Panc1 (cell line): ENCODE measurements around the gene CFAP119. TPM values are rescaled to one million over a fixed set of nuclear protein-coding genes. Genes with fewer than 3 reads are reported as not detected.

ENCODE experiments used
- ATAC-seq: fragments of 200-7000 bp; cut with Tn5 transposase; 2 replicates; pipeline ENCODE4 v1.9.1; 2020; ENCODE audit warnings: mild to moderate bottlenecking, moderate library complexity
- BruUV-seq: library from RNA; stranded (reverse); fragments of 400-500 nt; replicated peaks from 2 replicates; lab custom pipeline; 2021; lab: Mats Ljungman, UMichigan
- CTCF ChIA-PET: fragments of 300-600 bp; sonication (Branson Sonifier 250); formaldehyde crosslinking; loops from one replicate; lab custom pipeline; 2022; ENCODE audit warnings: antibody characterized with exemption; lab: Charles Lee
- POLR2A ChIA-PET: fragments of 300-600 bp; sonication (Branson Sonifier 250); formaldehyde crosslinking; loops from one replicate; lab custom pipeline; 2022; ENCODE audit warnings: antibody characterized with exemption; lab: Charles Lee
- DNase-seq: peaks from one replicate; pipeline ENCODE4 v3.0.0-alpha.2; 2010; ENCODE audit warnings: low read depth, low spot score
- H3K27ac ChIP-seq: 2 replicates; pipeline ENCODE4 v1.5.1; 2011; ENCODE audit warnings: mild to moderate bottlenecking, low read length, inconsistent platforms
- H3K27me3 ChIP-seq: fragments of 200-500 bp; sonication (Bioruptor generic); 2 replicates; pipeline ENCODE4 v1.6.0; 2014; ENCODE audit warnings: low read length, inconsistent platforms; ENCODE audit not compliant: control insufficient read depth, insufficient read depth
- H3K36me3 ChIP-seq: fragments of 200-500 bp; sonication (Bioruptor generic); 2 replicates; pipeline ENCODE4 v1.5.1; 2014; ENCODE audit warnings: inconsistent platforms, mild to moderate bottlenecking, low read length, moderate library complexity; ENCODE audit not compliant: control insufficient read depth, insufficient read depth
- H3K4me1 ChIP-seq: 2 replicates; pipeline ENCODE4 v1.5.1; 2011; ENCODE audit warnings: inconsistent platforms, mild to moderate bottlenecking, low read length, moderate library complexity; ENCODE audit not compliant: control insufficient read depth, insufficient read depth
- H3K4me3 ChIP-seq, 2 experiments: 2 replicates each; pipeline ENCODE4 v1.5.1; 2011 to 2012; ENCODE audit warnings: low read depth in 2 of 2, low read length in 2 of 2, mild to moderate bottlenecking in 2 of 2, inconsistent platforms in 1 of 2, moderate library complexity in 1 of 2
- H3K9me3 ChIP-seq: fragments of 200-500 bp; sonication (Bioruptor generic); 2 replicates; pipeline ENCODE4 v1.5.1; 2014; ENCODE audit warnings: low read depth, mild to moderate bottlenecking, inconsistent platforms, low read length, moderate library complexity; ENCODE audit not compliant: control insufficient read depth, insufficient read depth
- POLR2AphosphoS5 ChIP-seq: IDR thresholded peaks from 2 replicates; pipeline ENCODE4 v1.6.1; 2012; ENCODE audit warnings: mild to moderate bottlenecking, low read depth, low read length, moderate library complexity
- REST ChIP-seq, 2 experiments: IDR thresholded peaks; 2 replicates each; pipeline ENCODE4 v1.6.1; 2011 to 2012; ENCODE audit warnings: low read depth in 2 of 2, control low read depth in 1 of 2, low read length in 1 of 2, mild to moderate bottlenecking in 1 of 2, moderate library complexity in 1 of 2; ENCODE audit not compliant: insufficient read depth in 1 of 2
- SIN3A ChIP-seq: IDR thresholded peaks from 2 replicates; pipeline ENCODE4 v1.6.1; 2012; ENCODE audit warnings: low read depth, mild to moderate bottlenecking, low read length, moderate library complexity, borderline replicate concordance; ENCODE audit not compliant: insufficient read depth
- TCF7L2 ChIP-seq: IDR thresholded peaks from 2 replicates; pipeline ENCODE4 v1.6.1; 2011; ENCODE audit warnings: mild to moderate bottlenecking, low read depth, low read length, inconsistent platforms
- in situ Hi-C: cut with HindIII; loops from 2 replicates; pipeline ENCODE4 v1.10.0; 2016; ENCODE audit warnings: low sequenced_read_pairs, low pct_unique_long_range_greater_than_20kb
- intact Hi-C: fragments of 100-400 bp; cut with micrococcal nuclease; formaldehyde crosslinking; loops from one replicate; pipeline ENCODE4 v1.10.0; 2022; ENCODE audit not compliant: unreplicated experiment
- total RNA-seq: library from RNA; stranded (reverse); gene quantifications from one replicate; pipeline ENCODE4 v1.2.1, GENCODE V29; 2021; ENCODE audit not compliant: unreplicated experiment
- TF ChIP-seq, protein P1 (sequence below): fragments of 450-650 bp; IDR thresholded peaks from 2 replicates; pipeline ENCODE4 v1.5.1; 2017; ENCODE audit warnings: mild to moderate bottlenecking

CFAP119 gene
- total RNA-seq, 1 experiment from 2014 or later, result 21.0 TPM

GRCh38 chr16:30746638-30747175 is 15.2 kb downstream of the CFAP119 start:
- intact Hi-C loops (no loop called here), in situ Hi-C loops (no loop called here)
- ATAC-seq (no peak), DNase-seq (no peak)
- Histone ChIP-seq H3K27me3 (no peaks in the 10 kb centered on the region), H3K4me1 (peaks cover 19% of the 10 kb centered on the region), H3K4me3 (no peak overlapping the region), H3K9me3 (no peaks in the 10 kb centered on the region), H3K27ac (peak overlapping the region; percentile 94), H3K36me3 (peaks cover 4% of the 10 kb centered on the region)
- POLR2A ChIA-PET, result no interaction called here
- TF ChIP-seq POLR2AphosphoS5 (no peak), SIN3A (no peak), TCF7L2 (no peak), REST (IDR thresholded peaks at IDR 0.05; ENCODE audit: insufficient read depth in 1 of 2, low read depth in 2 of 2, low read length in 1 of 2) (no peak)
- TF ChIP-seq, protein P1, sequence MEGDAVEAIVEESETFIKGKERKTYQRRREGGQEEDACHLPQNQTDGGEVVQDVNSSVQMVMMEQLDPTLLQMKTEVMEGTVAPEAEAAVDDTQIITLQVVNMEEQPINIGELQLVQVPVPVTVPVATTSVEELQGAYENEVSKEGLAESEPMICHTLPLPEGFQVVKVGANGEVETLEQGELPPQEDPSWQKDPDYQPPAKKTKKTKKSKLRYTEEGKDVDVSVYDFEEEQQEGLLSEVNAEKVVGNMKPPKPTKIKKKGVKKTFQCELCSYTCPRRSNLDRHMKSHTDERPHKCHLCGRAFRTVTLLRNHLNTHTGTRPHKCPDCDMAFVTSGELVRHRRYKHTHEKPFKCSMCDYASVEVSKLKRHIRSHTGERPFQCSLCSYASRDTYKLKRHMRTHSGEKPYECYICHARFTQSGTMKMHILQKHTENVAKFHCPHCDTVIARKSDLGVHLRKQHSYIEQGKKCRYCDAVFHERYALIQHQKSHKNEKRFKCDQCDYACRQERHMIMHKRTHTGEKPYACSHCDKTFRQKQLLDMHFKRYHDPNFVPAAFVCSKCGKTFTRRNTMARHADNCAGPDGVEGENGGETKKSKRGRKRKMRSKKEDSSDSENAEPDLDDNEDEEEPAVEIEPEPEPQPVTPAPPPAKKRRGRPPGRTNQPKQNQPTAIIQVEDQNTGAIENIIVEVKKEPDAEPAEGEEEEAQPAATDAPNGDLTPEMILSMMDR, result no peak
- CTCF ChIA-PET, result interaction anchor here (1.4 kb wide), 1 partner anchor 31 kb away, joined by 4 read pairs; no protein-coding TSS in a partner anchor
- no TSS peak for BruUV-seq

DNA sequence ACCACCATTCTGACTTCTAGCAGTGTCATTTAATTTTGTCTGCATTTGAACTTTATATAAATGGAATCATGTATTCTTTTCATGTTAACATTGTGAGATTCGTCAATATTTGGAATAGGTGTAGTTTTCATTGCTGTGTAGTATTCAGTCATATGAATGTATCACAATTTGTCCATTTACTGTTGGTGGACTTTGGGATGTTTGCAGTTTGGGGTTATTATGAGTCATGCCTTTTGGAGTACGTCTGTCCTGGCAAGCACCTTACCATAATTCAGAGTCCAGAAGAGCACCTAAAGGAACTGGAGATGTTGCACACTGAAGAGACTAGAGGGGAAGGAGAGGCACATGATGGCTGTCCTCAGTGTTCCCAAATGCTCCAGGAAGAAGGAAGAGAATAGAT is 16.8 kb downstream of the CFAP119 start:
- DNase-seq (no peak), ATAC-seq (no peak)
- H3K27me3 ChIP-seq, result no peaks in the 10 kb centered on the region
- intact Hi-C loops, result no loop called here
- peaks cover 7% of the 10 kb centered on the region for H3K36me3 ChIP-seq
- no peak overlapping the region for H3K4me3 ChIP-seq
- TF ChIP-seq SIN3A (no peak), POLR2AphosphoS5 (no peak), REST (IDR thresholded peaks at IDR 0.05; ENCODE audit: insufficient read depth in 1 of 2, low read depth in 2 of 2, low read length in 1 of 2) (no peak), TCF7L2 (no peak)
- TF ChIP-seq, protein P1, result no peak
- in situ Hi-C loops, result no loop called here
- H3K27ac ChIP-seq, result no peak overlapping the region
- ChIA-PET CTCF (no interaction called here), POLR2A (no interaction called here)
- peaks cover 35% of the 10 kb centered on the region for H3K4me1 ChIP-seq
- BruUV-seq, result no TSS peak
- H3K9me3 ChIP-seq, result no peaks in the 10 kb centered on the region
